ENCODE data around the gene LRRC57.
A peak's percentile ranks its signal among the peaks of the same experiment; 100 is the strongest.

Gene LRRC57

DNA sequence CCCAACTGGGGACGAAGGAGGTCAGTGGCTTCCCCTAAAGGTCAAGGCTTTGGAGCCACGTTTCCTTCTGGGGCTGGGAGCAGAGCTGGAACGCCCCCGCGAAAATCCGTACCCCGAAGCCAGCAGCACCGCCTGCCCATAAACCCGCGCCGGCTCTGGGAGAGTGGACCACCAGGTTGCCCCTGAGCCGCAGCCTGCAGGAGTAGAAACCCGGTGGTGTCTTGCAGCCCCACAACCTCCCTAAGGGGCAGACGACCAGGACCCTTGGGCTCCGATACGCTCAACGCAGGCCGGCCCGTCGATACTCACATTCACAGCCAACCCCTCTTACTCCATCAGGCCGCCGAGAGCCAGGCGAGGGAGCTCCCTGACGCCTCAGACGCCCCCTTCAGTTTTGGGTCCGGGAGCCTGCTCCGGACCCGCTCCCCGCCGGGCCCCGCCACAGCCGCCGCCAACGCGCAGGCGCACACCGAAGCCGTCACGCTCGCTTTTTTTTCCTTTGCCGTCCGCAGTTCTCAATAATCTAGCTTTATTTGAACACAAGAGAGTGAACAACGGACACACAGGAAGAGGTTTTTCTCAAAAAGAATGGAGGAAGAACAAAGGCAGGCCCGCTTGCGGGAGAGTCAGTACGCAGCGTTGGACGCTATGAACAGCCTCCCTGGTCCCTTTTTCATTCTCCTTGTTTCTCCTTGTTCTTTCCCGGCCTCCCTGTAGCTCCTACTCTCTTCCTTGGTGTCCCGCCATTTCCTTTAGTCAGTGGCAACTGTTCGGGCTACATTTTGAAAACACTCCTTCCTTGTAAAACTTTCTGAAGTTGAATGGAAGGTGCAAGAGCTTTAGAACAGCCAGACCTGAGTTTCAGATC, 57.7 kb downstream of the LRRC57 start, which contains the start of gene ZNF106:
ZNF106 (minus strand) TSS at position 471 of the 868 bp plus-strand sequence. CDS start 18,852 bp downstream, outside the sequence.
- peak; percentile 67 for ATAC-seq
- DNase-seq = peak; percentile 89

DNA sequence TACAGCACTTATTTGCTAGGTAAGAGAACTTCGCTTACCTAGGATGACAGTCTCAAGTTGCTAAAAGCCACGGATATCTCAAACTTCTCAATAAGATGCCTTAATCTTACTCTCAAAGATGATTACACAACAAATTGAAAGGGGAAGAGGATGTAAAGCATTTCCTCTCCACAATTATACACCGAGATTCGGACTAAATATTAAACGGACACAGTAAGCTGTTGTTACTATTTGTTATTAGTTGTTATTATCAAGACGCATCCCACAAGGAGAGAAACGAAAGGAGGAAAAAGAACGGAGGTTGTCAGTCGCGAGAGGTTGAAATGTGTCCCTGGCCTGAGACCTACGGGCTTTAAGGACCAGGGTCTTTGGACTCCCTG, 58.3 kb downstream of the LRRC57 start:
- no peak for DNase-seq
- no peak for ATAC-seq

All from stimulated activated naive CD8-positive, alpha-beta T cell treated with anti-CD3 and anti-CD28 coated beads, Interleukin-15, Interleukin-2, amounts not matched to agents 100 U/mL and 50 U/mL, for 24 hours (primary cell).